ENCODE measurements around the gene MGAT4C. TPM values are rescaled to one million over a fixed set of nuclear protein-coding genes. Genes with fewer than 3 reads are reported as not detected.

The MGAT4C gene
- polyA plus RNA-seq, 1 of the 3 experiments (the other 2 are of a cell fraction) = 0.07 TPM

DNA sequence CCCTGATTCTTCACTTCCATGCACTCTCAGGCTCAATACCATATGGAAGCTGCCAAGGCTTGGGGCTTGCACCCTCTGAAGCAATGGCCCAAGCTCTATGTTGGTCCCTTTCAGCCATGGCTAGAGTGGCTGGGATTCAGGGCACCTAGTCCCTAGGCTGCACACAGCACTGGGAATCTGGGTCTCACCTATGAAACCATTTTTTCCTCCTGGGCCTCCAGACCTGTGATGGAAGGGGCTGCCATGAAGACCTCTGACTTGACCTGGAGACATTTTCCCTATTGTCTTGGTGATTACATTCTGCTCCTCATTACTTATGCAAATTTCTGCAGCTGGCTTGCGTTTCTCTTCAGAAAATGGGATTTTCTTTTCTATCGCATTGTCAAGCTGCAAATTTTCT, 258.1 kb downstream of the MGAT4C start:
- POLR2A ChIA-PET = no interaction called here
- TF ChIP-seq ZBTB33 (IDR thresholded peaks at IDR 0.05; ENCODE audit: borderline replicate concordance, low read depth) (no peak), JUND (IDR thresholded peaks at IDR 0.05) (no peak), RAD21 (IDR thresholded peaks at IDR 0.05; ENCODE audit: low read length) (no peak), SIN3A (IDR thresholded peaks at IDR 0.05; ENCODE audit: borderline replicate concordance, low read depth, low read length) (no peak), YY1 (IDR thresholded peaks at IDR 0.05; ENCODE audit: low read depth) (no peak), NRF1 (IDR thresholded peaks at IDR 0.05; ENCODE audit: low read depth, low read length) (no peak), TEAD4 (IDR thresholded peaks at IDR 0.05; ENCODE audit: borderline replicate concordance, insufficient read depth) (no peak), RXRA (IDR thresholded peaks at IDR 0.05; ENCODE audit: borderline replicate concordance, low read depth) (no peak), FOXM1 (IDR thresholded peaks at IDR 0.05; ENCODE audit: low read depth) (no peak), MXI1 (IDR thresholded peaks at IDR 0.05; ENCODE audit: low read depth, low read length) (no peak), NFIC (IDR thresholded peaks at IDR 0.05; ENCODE audit: borderline replicate concordance) (no peak), SMC3 (IDR thresholded peaks at IDR 0.05; ENCODE audit: low read depth, low read length) (no peak), CTCF (IDR thresholded peaks at IDR 0.05) (no peak), MEF2A (IDR thresholded peaks at IDR 0.05; ENCODE audit: borderline replicate concordance, low read depth) (no peak)

GRCh38 chr12:85996280-85996679, 259.9 kb downstream of the MGAT4C start:
- no peaks in the 10 kb centered on the region for H3K79me2 ChIP-seq (ENCODE audit: insufficient read depth)
- H2AFZ ChIP-seq (ENCODE audit: low read depth) = no peak overlapping the region
- no peak overlapping the region for H3K4me2 ChIP-seq
- H3K4me3 ChIP-seq (ENCODE audit: low read depth in 2 of 2, low read length in 1 of 2) = no peak overlapping the region
- H4K20me1 ChIP-seq (ENCODE audit: insufficient read depth) = no peaks in the 10 kb centered on the region
- POLR2A ChIA-PET = no interaction called here
- 51% methylated on average over 3 of the region's 3 CpGs for WGBS (ENCODE audit: low lambda C conversion rate)
- H3K9me3 ChIP-seq = peaks cover 5% of the 10 kb centered on the region; the same call in 1 of the 2 replicates
- H3K27ac ChIP-seq (ENCODE audit: low read depth in 2 of 2, low read length in 1 of 2) = no peak overlapping the region
- H3K9ac ChIP-seq = no peak overlapping the region
- H3F3A ChIP-seq (replicated peaks; ENCODE audit: insufficient read depth) = peaks cover 7% of the 10 kb centered on the region
- H3K27me3 ChIP-seq (ENCODE audit: insufficient read depth) = no peaks in the 10 kb centered on the region
- H3K9me2 ChIP-seq = no peaks in the 10 kb centered on the region
- CTCF ChIA-PET = no interaction called here
- H3K4me1 ChIP-seq (ENCODE audit: control insufficient read depth in 1 of 2, insufficient read depth in 2 of 2, low read depth in 1 of 2, low read length in 1 of 2) = no peaks in the 10 kb centered on the region; a peak in 1 of 4 replicates
- DNase-seq = no peak
- no peaks in the 10 kb centered on the region for H3K36me3 ChIP-seq (replicated peaks in 1 of 2; ENCODE audit: control insufficient read depth in 1 of 2, insufficient read depth in 2 of 2, low read length in 1 of 2)
- TF ChIP-seq NRF1 (IDR thresholded peaks at IDR 0.05; ENCODE audit: low read depth, low read length) (no peak), JUND (IDR thresholded peaks at IDR 0.05) (peak; percentile 20; the same call in 1 of the 2 replicates), PBX3 (IDR thresholded peaks at IDR 0.05) (no peak), POLR2AphosphoS5 (IDR thresholded peaks at IDR 0.05; ENCODE audit: low read depth, low read length) (no peak), TEAD4 (IDR thresholded peaks at IDR 0.05; ENCODE audit: borderline replicate concordance, insufficient read depth) (no peak), FOSL2 (IDR thresholded peaks at IDR 0.05; ENCODE audit: borderline replicate concordance, low read depth) (peak; percentile 29; the same call in 1 of the 2 replicates)
- TF ChIP-seq, protein P1, sequence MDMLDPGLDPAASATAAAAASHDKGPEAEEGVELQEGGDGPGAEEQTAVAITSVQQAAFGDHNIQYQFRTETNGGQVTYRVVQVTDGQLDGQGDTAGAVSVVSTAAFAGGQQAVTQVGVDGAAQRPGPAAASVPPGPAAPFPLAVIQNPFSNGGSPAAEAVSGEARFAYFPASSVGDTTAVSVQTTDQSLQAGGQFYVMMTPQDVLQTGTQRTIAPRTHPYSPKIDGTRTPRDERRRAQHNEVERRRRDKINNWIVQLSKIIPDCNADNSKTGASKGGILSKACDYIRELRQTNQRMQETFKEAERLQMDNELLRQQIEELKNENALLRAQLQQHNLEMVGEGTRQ (IDR thresholded peaks at IDR 0.05; ENCODE audit: borderline replicate concordance, low read depth, low read length) = no peak

More for the DNA sequence above, 258.1 kb downstream of the MGAT4C start:
- DNase-seq = no peak
- Histone ChIP-seq H3K9me2 (no peaks in the 10 kb centered on the region), H3K27ac (ENCODE audit: low read depth in 2 of 2, low read length in 1 of 2) (no peak overlapping the region), H3K36me3 (replicated peaks in 1 of 2; ENCODE audit: control insufficient read depth in 1 of 2, insufficient read depth in 2 of 2, low read length in 1 of 2) (no peaks in the 10 kb centered on the region), H3K79me2 (ENCODE audit: insufficient read depth) (no peaks in the 10 kb centered on the region), H3K4me2 (no peak overlapping the region), H4K20me1 (ENCODE audit: insufficient read depth) (no peaks in the 10 kb centered on the region), H2AFZ (ENCODE audit: low read depth) (no peak overlapping the region), H3F3A (replicated peaks; ENCODE audit: insufficient read depth) (peaks cover 7% of the 10 kb centered on the region), H3K27me3 (ENCODE audit: insufficient read depth) (no peaks in the 10 kb centered on the region), H3K9ac (no peak overlapping the region), H3K4me3 (ENCODE audit: low read depth in 2 of 2, low read length in 1 of 2) (no peak overlapping the region), H3K9me3 (no peaks in the 10 kb centered on the region), H3K4me1 (ENCODE audit: control insufficient read depth in 1 of 2, insufficient read depth in 2 of 2, low read depth in 1 of 2, low read length in 1 of 2) (no peaks in the 10 kb centered on the region; a peak in 1 of 4 replicates)
- WGBS (ENCODE audit: low lambda C conversion rate) = 85% methylated on average over 2 of the region's 2 CpGs
- CTCF ChIA-PET = no interaction called here
